Osteocyte (in vitro differentiated cells): ENCODE data around the gene ARHGEF19. TPM values are rescaled to one million over a fixed set of nuclear protein-coding genes. Genes with fewer than 3 reads are reported as not detected.
"Not testable (repeated sequence)": the region's sequence is repeated elsewhere in the genome, so short reads cannot be mapped to it uniquely, and the experiment has no call there.

Experiments used
- DNase-seq: peaks from one replicate; pipeline ENCODE4 v3.0.0; 2021; ENCODE audit warnings: mixed read lengths; ENCODE audit not compliant: unreplicated experiment; ENCODE audit errors: extremely low spot score
- H3K27ac Mint-ChIP-seq: one replicate; pipeline ENCODE4 v1.8.0; 2021; ENCODE audit warnings: mild to moderate bottlenecking, mixed read lengths; ENCODE audit not compliant: unreplicated experiment
- H3K27me3 Mint-ChIP-seq: one replicate; pipeline ENCODE4 v1.8.0; 2021; ENCODE audit warnings: mixed read lengths; ENCODE audit not compliant: unreplicated experiment
- H3K36me3 Mint-ChIP-seq: one replicate; pipeline ENCODE4 v1.8.0; 2021; ENCODE audit warnings: mixed read lengths; ENCODE audit not compliant: unreplicated experiment
- H3K4me1 Mint-ChIP-seq: one replicate; pipeline ENCODE4 v1.8.0; 2021; ENCODE audit warnings: mixed read lengths; ENCODE audit not compliant: unreplicated experiment
- H3K4me3 Mint-ChIP-seq: one replicate; pipeline ENCODE4 v1.8.0; 2021; ENCODE audit warnings: mild to moderate bottlenecking, moderate library complexity, mixed read lengths; ENCODE audit not compliant: unreplicated experiment
- H3K9me3 Mint-ChIP-seq: one replicate; pipeline ENCODE4 v1.8.0; 2021; ENCODE audit warnings: mixed read lengths; ENCODE audit not compliant: unreplicated experiment
- total RNA-seq: library from RNA; stranded (reverse); gene quantifications from 2 replicates; pipeline ENCODE4 v1.2.1, GENCODE V29; 2021
- TF ChIP-seq, protein P1 (sequence below): fragments of 200-600 bp; sonication (generic); IDR thresholded peaks from 2 replicates; pipeline ENCODE4 v1.5.0; 2021; ENCODE audit warnings: antibody characterized with exemption, mild to moderate bottlenecking, moderate library complexity

ARHGEF19 gene
- total RNA-seq, 1 donor from 2014 or later, result 8.5 TPM

GRCh38 chr1:16217061-16217785 lies 4.8 kb upstream of the ARHGEF19 start:
- H3K36me3 Mint-ChIP-seq, result no peaks in the 10 kb centered on the region
- peak overlapping the region; percentile 79 for H3K4me3 Mint-ChIP-seq
- TF ChIP-seq, protein P1, sequence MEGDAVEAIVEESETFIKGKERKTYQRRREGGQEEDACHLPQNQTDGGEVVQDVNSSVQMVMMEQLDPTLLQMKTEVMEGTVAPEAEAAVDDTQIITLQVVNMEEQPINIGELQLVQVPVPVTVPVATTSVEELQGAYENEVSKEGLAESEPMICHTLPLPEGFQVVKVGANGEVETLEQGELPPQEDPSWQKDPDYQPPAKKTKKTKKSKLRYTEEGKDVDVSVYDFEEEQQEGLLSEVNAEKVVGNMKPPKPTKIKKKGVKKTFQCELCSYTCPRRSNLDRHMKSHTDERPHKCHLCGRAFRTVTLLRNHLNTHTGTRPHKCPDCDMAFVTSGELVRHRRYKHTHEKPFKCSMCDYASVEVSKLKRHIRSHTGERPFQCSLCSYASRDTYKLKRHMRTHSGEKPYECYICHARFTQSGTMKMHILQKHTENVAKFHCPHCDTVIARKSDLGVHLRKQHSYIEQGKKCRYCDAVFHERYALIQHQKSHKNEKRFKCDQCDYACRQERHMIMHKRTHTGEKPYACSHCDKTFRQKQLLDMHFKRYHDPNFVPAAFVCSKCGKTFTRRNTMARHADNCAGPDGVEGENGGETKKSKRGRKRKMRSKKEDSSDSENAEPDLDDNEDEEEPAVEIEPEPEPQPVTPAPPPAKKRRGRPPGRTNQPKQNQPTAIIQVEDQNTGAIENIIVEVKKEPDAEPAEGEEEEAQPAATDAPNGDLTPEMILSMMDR, result no peak
- peak overlapping the region; percentile 63 for H3K27ac Mint-ChIP-seq
- H3K9me3 Mint-ChIP-seq, result no peaks in the 10 kb centered on the region
- DNase-seq, result peak; percentile 99
- peaks cover 17% of the 10 kb centered on the region for H3K4me1 Mint-ChIP-seq
- H3K27me3 Mint-ChIP-seq, result peaks cover 7% of the 10 kb centered on the region

DNA sequence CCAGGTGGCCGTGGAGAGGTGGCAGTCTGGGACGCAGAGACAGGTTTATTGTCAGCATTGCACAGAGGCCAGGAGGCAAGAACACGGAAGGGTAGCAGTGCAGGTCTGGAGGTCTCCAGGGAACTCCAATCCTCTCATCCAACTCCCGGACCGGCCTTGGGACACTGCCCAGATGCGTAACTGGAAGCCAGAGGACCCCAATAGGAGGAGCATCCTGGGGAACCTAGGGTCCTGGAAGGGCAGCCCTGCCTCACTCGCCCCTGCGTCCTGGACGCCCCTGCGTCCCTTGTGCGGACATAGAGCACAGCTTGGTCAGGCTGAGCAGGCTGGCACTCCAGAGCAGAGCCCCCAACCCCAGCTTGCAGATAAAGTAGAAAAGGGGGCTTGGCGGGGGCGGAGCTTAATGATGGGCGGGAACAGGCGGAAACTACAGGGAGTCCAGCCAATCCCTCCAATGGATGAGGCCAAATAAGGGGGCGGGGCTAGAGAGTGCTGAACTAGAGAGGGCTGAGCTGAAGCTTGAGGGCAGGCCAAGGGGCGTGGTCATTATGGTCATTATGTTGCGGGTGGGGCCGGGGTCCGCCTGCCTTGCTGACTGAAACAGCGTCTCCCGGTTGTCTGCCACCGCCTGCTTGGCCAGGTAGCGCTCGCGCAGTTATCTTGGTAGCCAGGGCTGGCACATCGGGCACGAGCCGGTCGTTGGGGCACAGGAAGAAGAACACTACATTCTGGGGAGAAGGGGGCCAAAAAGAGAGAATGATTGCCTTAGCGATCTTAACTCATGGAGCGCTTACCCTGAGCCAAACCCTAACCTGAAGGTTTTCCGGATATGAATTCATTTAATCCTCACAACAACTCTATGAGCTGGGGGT lies 3.7 kb upstream of the ARHGEF19 start:
- H3K4me1 Mint-ChIP-seq, result peaks cover 20% of the 10 kb centered on the region
- TF ChIP-seq, protein P1, result no peak

DNA sequence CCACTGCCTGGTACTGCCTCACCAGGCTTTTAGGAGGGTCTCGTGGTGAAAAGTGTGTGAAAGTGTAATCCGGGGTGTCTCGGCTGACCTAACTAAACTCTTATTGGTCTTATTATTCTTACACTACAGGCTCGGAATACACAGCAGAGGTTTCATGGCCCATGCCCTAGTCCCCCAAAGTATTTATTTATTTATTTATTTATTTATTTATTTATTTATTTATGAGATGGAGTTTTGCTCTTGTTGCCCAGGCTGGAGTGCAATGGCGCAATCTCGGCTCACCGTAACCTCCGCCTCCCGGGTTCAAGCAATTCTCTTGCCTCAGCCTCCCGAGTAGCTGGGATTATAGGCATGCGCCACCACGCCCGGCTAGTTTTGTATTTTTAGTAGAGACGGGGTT lies 2.8 kb upstream of the ARHGEF19 start:
- not testable (repeated sequence) for H3K27ac Mint-ChIP-seq, H3K36me3 Mint-ChIP-seq, H3K27me3 Mint-ChIP-seq, DNase-seq, H3K4me3 Mint-ChIP-seq, H3K9me3 Mint-ChIP-seq
- H3K4me1 Mint-ChIP-seq, result peaks cover 24% of the 10 kb centered on the region

More for the DNA sequence above, 3.7 kb upstream of the ARHGEF19 start:
- DNase-seq, result no peak
- no peak overlapping the region for H3K27ac Mint-ChIP-seq
- H3K4me3 Mint-ChIP-seq, result peak overlapping the region; percentile 79
- no peaks in the 10 kb centered on the region for H3K36me3 Mint-ChIP-seq
- H3K27me3 Mint-ChIP-seq, result peaks cover under 1% of the 10 kb centered on the region
- H3K9me3 Mint-ChIP-seq, result no peaks in the 10 kb centered on the region

- peaks cover 33% of the 10 kb centered on the region for H3K4me1 Mint-ChIP-seq
- H3K4me3 Mint-ChIP-seq, DNase-seq, H3K27me3 Mint-ChIP-seq, H3K36me3 Mint-ChIP-seq, H3K9me3 Mint-ChIP-seq, H3K27ac Mint-ChIP-seq: not testable (repeated sequence)
Observed at GRCh38 chr1:16213544-16213943, 1.1 kb upstream of the ARHGEF19 start.

DNA sequence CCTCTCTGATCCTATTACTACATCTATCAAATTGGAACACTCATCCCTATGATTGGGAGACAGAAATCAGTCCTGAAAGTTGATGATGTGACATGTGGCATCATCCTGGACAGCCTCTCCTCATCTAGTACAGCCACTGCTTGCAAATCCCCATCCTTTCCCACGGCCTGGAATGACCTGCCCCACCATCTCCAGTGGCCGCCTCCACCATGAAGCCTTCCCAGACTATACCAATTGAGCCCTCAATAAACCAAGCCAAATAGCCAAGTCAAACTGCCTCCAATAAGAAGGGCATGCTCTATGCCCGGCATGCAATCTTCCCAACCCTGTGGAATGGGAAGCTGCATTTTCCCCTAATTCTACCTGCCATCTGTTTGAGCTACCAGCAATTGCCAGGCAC lies 561 bp upstream of the ARHGEF19 start:
- TF ChIP-seq, protein P1, result no peak
- Mint-ChIP-seq H3K27me3 (no peaks in the 10 kb centered on the region), H3K36me3 (no peaks in the 10 kb centered on the region), H3K27ac (no peak overlapping the region), H3K4me3 (no peak overlapping the region), H3K4me1 (peaks cover 32% of the 10 kb centered on the region), H3K9me3 (no peaks in the 10 kb centered on the region)
- no peak for DNase-seq

DNA sequence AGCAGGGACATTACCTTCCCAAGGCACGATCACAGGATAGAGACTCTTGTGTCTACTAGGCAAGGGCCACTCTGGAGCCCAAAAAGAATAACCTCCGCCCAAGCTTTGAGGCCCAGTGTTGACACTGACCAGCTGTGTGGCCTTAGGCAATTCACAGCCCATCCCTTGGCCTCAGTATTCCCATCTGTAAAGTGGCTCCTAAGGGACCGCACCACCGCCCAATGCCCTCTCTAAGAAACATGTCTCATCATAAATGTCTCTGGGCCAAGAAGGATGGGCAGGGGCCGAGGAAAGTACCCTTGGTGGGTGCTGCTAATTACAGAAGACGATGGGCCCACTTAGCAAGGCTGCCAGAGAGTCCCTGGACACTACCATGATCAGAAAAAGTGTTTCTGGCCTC lies 628 bp downstream of the ARHGEF19 start:
- no peak for DNase-seq
- H3K36me3 Mint-ChIP-seq, result no peaks in the 10 kb centered on the region
- H3K27me3 Mint-ChIP-seq, result no peaks in the 10 kb centered on the region
- H3K9me3 Mint-ChIP-seq, result no peaks in the 10 kb centered on the region
- no peak overlapping the region for H3K27ac Mint-ChIP-seq
- TF ChIP-seq, protein P1, result no peak
- peaks cover 26% of the 10 kb centered on the region for H3K4me1 Mint-ChIP-seq
- no peak overlapping the region for H3K4me3 Mint-ChIP-seq
